Sigmoid colon (tissue), 7 donors: ENCODE results near the gene TXNDC15. TPM values are rescaled to one million over a fixed set of nuclear protein-coding genes. Genes with fewer than 3 reads are reported as not detected.

Experiments used
- DNase-seq: peaks from one replicate; pipeline ENCODE4 v3.0.0-alpha.2; 2019
- H3K27ac ChIP-seq, 4 donors: fragments of 200-600 bp; sonication (generic); one replicate each; pipeline ENCODE4 v1.5.1; 2016 to 2019; ENCODE audit warnings: mild to moderate bottlenecking in 1 of 4
- H3K27me3 ChIP-seq, 3 donors: fragments of 200-600 bp; sonication (generic); one replicate each; pipeline ENCODE4 v1.5.1; 2019; ENCODE audit warnings: mild to moderate bottlenecking in 1 of 3
- H3K36me3 ChIP-seq, 4 donors: fragments of 200-600 bp; sonication (generic); one replicate each; pipeline ENCODE4 v1.5.1; 2016 to 2019
- H3K4me1 ChIP-seq, 4 donors: fragments of 200-600 bp; sonication (generic); one replicate each; pipeline ENCODE4 v1.5.1; 2017 to 2019
- H3K4me3 ChIP-seq, 4 donors: fragments of 200-600 bp; sonication (generic); one replicate each; pipeline ENCODE4 v1.5.1; 2017 to 2019; ENCODE audit warnings: mild to moderate bottlenecking in 2 of 4, moderate library complexity in 1 of 4
- H3K9me3 ChIP-seq, 4 donors: fragments of 200-600 bp in 3 of 4; sonication (generic) in 3 of 4; one replicate each; pipeline versions ENCODE4 v1.5.1 to v1.6.1; 2013 to 2019
- EP300 ChIP-seq, 4 donors: sonication (generic); formaldehyde crosslinking; IDR thresholded peaks; one replicate each; pipeline ENCODE4 v1.6.1; 2017; ENCODE audit warnings: antibody characterized with exemption in 4 of 4
- POLR2A ChIP-seq, 2 donors: fragments of 450-650 bp; IDR thresholded peaks; one replicate each; pipeline ENCODE4 v1.6.1; 2016; ENCODE audit warnings: antibody characterized with exemption in 2 of 2, mild to moderate bottlenecking in 2 of 2, moderate library complexity in 2 of 2
- POLR2AphosphoS5 ChIP-seq, 4 donors: sonication (generic); formaldehyde crosslinking; IDR thresholded peaks; one replicate each; pipeline ENCODE4 v1.6.1; 2017; ENCODE audit warnings: antibody characterized with exemption in 4 of 4
- WGBS, 2 donors: extraction: QIAGEN DNeasy Blood & Tissue Kit; methylation state at CpG; one replicate each; pipeline ENCODE4 v1.1.7; 2013; 5-methylcytosine and 5-hydroxymethylcytosine counted together
- intact Hi-C: fragments of 100-400 bp; cut with DNase I; formaldehyde crosslinking; loops from one replicate; pipeline ENCODE4 v1.15.1; 2023
- polyA plus RNA-seq, 3 donors: library from polyadenylated mRNA; stranded (reverse); fragments of 200-250 nt; gene quantifications; one replicate each; pipeline ENCODE4 v1.2.3, GENCODE V29; 2013
- total RNA-seq, 4 donors: library from RNA; depleted of rRNA; stranded (reverse); fragments of >200 nt; gene quantifications; one replicate each; pipeline ENCODE4 v1.1.0, GENCODE V29; 2016
- TF ChIP-seq, protein P1 (sequence below), 4 experiments: fragments of 450-650 bp in 3 of 4; fragments of 200-600 bp in 1 of 4; IDR thresholded peaks; one replicate each; pipeline ENCODE4 v1.5.1; 2016 to 2019; ENCODE audit warnings: antibody characterized with exemption in 4 of 4, mild to moderate bottlenecking in 3 of 4, moderate library complexity in 2 of 4
- donor health status: healthy with polysubstance abuse.
- donor health status: Bipolar disorder and iron deficiency.
- donor health status: healthy.

The TXNDC15 gene, protein sequence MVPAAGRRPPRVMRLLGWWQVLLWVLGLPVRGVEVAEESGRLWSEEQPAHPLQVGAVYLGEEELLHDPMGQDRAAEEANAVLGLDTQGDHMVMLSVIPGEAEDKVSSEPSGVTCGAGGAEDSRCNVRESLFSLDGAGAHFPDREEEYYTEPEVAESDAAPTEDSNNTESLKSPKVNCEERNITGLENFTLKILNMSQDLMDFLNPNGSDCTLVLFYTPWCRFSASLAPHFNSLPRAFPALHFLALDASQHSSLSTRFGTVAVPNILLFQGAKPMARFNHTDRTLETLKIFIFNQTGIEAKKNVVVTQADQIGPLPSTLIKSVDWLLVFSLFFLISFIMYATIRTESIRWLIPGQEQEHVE
- total RNA-seq = 100 to 1,000 TPM in 2 of 4 donors, 10 to 100 TPM in 2; 69.0 to 123 (median 95.4) TPM
- polyA plus RNA-seq = 10 to 100 TPM; 13.6 to 43.6 (median 24.6) TPM

DNA sequence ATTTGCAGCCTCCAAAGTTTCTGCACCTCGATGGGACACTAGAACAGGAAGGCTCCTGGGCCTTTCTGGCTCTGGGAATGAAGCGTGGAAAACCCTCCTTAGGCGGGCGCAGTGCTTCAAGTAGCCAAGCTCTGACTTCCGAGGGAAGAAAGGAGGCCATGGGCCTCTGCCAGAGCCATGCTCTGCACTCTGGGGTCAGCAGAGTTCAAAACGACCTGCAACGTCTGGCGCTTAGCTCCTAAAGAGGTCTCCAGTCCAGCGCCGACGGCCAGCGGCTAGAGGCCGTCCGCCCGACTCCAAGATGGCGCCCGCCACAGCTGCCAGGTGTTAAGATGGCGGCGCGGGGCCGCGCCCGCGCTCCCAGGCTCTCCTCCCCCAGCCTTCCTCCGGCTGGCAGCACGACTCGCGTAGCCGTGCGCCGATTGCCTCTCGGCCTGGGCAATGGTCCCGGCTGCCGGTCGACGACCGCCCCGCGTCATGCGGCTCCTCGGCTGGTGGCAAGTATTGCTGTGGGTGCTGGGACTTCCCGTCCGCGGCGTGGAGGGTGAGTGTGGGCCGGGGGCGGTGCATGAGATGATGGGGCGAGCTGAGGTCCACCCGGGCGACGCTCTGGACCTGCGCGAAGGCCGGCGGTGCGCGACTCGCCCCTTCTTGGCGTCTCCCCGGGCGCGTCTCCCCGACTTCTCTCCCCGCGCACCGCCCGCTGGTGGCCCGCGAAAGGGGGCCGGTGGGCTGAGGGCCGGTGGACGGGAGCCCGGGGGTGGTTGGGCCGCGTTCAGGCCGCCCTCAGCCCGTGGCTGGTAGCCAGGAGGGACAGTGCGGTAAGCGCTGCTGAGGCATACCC lies at the start of gene TXNDC15:
Gene TXNDC15 (plus strand): TSS at position 385 of the 844 bp plus-strand sequence. CDS start 57 bp downstream, at position 442.
- H3K4me1 ChIP-seq = peaks cover 0 to 23% (median 16%) of the 10 kb centered on the region in 4 donors
- intact Hi-C loops = loop anchor here (1.0 kb wide), 2 partner anchors 28 to 31 kb away; partner anchors contain the start of gene PCBD2
- WGBS, 2 donors = 3 to 4% methylated on average over 79 of the region's 79 CpGs
- TF ChIP-seq POLR2A (IDR thresholded peaks at IDR 0.05) (peak; percentile 35 to 36), POLR2AphosphoS5 (IDR thresholded peaks at IDR 0.05) (peak; percentile 56 to 89 (median 79)), EP300 (IDR thresholded peaks at IDR 0.05) (no peak)
- TF ChIP-seq, protein P1, sequence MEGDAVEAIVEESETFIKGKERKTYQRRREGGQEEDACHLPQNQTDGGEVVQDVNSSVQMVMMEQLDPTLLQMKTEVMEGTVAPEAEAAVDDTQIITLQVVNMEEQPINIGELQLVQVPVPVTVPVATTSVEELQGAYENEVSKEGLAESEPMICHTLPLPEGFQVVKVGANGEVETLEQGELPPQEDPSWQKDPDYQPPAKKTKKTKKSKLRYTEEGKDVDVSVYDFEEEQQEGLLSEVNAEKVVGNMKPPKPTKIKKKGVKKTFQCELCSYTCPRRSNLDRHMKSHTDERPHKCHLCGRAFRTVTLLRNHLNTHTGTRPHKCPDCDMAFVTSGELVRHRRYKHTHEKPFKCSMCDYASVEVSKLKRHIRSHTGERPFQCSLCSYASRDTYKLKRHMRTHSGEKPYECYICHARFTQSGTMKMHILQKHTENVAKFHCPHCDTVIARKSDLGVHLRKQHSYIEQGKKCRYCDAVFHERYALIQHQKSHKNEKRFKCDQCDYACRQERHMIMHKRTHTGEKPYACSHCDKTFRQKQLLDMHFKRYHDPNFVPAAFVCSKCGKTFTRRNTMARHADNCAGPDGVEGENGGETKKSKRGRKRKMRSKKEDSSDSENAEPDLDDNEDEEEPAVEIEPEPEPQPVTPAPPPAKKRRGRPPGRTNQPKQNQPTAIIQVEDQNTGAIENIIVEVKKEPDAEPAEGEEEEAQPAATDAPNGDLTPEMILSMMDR (IDR thresholded peaks at IDR 0.05) = no peak
- no peaks in the 10 kb centered on the region for H3K9me3 ChIP-seq
- no peaks in the 10 kb centered on the region for H3K27me3 ChIP-seq
- peak; percentile 94 for DNase-seq
- H3K36me3 ChIP-seq = no peaks in the 10 kb centered on the region
- H3K27ac ChIP-seq = peak within 1 kb of the TSS; percentile 95 to 99 (median 96)
- H3K4me3 ChIP-seq = peak within 1 kb of the TSS; percentile 57 to 88 (median 74)

DNA sequence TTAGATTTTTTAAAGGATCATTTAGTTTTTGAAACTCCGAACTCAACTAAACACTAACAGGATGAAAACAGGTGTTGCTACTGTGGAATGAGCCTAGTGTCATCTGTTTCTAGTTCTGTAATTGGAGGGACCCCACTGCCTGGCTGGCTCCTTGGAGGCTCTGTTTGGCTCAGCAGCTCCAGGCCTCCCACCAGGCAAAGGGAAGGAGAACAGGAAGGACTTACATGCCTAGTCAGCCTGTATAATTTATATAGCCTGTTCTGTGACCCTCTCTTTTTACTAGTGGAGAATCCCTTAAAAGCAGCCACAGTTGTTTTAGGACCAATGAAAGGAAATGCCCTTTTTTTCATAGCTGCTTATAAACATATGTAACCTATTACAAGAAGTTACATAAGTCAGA lies 49.5 kb upstream of the TXNDC15 start:
- Histone ChIP-seq H3K27me3 (no peaks in the 10 kb centered on the region), H3K9me3 (no peaks in the 10 kb centered on the region), H3K4me3 (no peak overlapping the region), H3K36me3 (peaks cover 4 to 98% (median 33%) of the 10 kb centered on the region in 4 donors), H3K4me1 (no peaks in the 10 kb centered on the region), H3K27ac (no peak overlapping the region)
- DNase-seq = no peak
- TF ChIP-seq POLR2A (IDR thresholded peaks at IDR 0.05) = no peak
- TF ChIP-seq, protein P1 (IDR thresholded peaks at IDR 0.05) = no peak
- no peak for TF ChIP-seq EP300 (IDR thresholded peaks at IDR 0.05)
- WGBS, 2 donors = 96 to 100% methylated on average over 1 of the region's 1 CpG
- intact Hi-C loops = loop anchor here (10.0 kb wide), 1 partner anchor 50 kb away; no protein-coding TSS in a partner anchor

DNA sequence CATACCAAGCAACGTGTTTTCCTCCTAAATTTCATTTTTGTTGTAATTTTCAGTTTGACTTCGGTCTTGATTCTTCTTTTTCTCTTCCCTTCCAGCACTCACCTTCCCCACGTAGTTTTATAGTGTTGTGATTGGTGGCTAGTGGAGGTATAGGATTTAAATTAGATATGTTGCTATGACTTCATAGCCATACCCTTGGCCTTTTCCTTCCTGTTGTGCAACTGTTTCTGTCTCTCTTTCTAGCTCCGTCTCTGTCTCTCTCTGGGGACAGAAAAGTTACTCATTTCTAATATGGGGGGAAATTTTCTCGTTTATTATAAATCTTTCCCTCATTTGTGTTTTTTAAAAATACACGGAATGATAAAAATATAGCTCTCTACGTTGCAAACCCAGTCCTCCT lies 49.0 kb upstream of the TXNDC15 start:
- intact Hi-C loops = loop anchor here (10.0 kb wide), 1 partner anchor 50 kb away; no protein-coding TSS in a partner anchor
- no peaks in the 10 kb centered on the region for H3K4me1 ChIP-seq
- WGBS, 2 donors = 85 to 89% methylated on average over 7 of the region's 7 CpGs

DNA sequence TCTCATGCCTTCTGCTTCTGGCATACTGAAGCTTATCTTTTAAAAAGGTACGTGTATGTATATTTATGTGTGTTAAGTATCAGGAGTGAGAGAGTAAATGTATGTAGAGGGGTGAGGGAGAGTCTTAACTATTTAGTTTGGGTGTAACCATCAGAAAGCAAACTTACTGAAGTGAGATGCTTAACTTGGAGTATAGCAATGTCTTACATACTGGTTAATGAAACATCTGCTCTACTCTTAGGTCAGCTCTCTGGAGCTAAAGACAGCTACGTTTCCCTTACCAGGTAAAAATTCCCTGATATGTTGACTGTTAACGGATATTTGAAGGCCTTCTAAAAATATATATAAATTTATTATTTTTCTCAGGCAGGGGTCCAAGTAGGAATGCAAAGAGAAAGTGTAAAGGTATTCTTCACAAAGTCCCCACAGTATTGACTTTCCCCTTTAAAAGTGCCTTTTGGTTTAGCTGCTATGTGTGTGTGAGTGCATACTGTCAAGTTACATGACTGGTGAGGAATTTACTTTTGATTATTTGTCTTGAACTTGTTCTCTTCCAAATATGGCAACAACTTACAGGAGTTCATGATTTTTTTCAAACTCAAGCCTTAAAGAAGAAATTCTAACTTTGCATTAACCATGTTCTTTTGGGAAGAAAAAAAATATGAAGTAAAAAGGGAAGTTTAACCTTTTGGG lies 40.7 kb upstream of the TXNDC15 start:
- Histone ChIP-seq H3K4me3 (no peak overlapping the region), H3K9me3 (no peaks in the 10 kb centered on the region), H3K4me1 (no peaks in the 10 kb centered on the region), H3K36me3 (peaks cover 0 to 74% (median 0%) of the 10 kb centered on the region in 4 donors), H3K27ac (peak overlapping the region in 1 of 4 donors; percentile 69), H3K27me3 (no peaks in the 10 kb centered on the region)
- no peak for DNase-seq
- intact Hi-C loops = no loop called here
- WGBS, 2 donors = 93 to 94% methylated on average over 3 of the region's 3 CpGs
- TF ChIP-seq POLR2A (IDR thresholded peaks at IDR 0.05) (no peak), EP300 (IDR thresholded peaks at IDR 0.05) (no peak), POLR2AphosphoS5 (IDR thresholded peaks at IDR 0.05) (no peak)
- TF ChIP-seq, protein P1 (IDR thresholded peaks at IDR 0.05) = no peak

More for the DNA sequence above, 49.0 kb upstream of the TXNDC15 start:
- DNase-seq = no peak
- H3K36me3 ChIP-seq = peaks cover 4 to 98% (median 28%) of the 10 kb centered on the region in 4 donors
- H3K4me3 ChIP-seq = no peak overlapping the region
- no peaks in the 10 kb centered on the region for H3K27me3 ChIP-seq
- no peak overlapping the region for H3K27ac ChIP-seq
- TF ChIP-seq, protein P1 (IDR thresholded peaks at IDR 0.05) = no peak
- TF ChIP-seq EP300 (IDR thresholded peaks at IDR 0.05) (no peak), POLR2A (IDR thresholded peaks at IDR 0.05) (no peak), POLR2AphosphoS5 (IDR thresholded peaks at IDR 0.05) (no peak)
- no peaks in the 10 kb centered on the region for H3K9me3 ChIP-seq
